ENCODE results near the gene CXCL13. TPM values are rescaled to one million over a fixed set of nuclear protein-coding genes. Genes with fewer than 3 reads are reported as not detected.

CXCL13 gene
- polyA plus RNA-seq, 1 of the 3 experiments (the other 2 are of a cell fraction) = not detected

DNA sequence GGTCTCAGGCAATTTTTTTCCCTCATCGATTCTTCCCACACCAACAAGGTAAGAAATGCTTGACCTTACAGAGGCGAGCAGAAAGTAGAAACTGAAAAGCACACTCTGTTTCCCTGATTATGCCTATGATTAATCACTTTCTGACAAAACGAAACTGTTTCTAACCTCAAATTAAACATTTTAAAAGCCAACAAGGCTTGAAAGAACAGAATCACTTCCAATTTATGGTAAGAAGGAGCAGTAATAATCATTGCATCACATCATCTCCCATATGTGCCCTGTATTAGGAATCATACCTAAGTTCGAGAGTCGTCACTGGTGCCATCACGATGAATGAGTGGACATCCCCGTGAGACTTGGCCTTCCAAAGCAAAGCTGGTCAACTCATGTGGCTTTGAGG, 12.5 kb upstream of the CXCL13 start (continued):
- TF ChIP-seq ZBTB33 (IDR thresholded peaks at IDR 0.05; ENCODE audit: borderline replicate concordance, low read depth) = no peak
- no peak for TF ChIP-seq FOXJ3 (CRISPR knock-in tag; IDR thresholded peaks at IDR 0.05)
- TF ChIP-seq CHD2 (IDR thresholded peaks at IDR 0.05; ENCODE audit: low read length, partially characterized antibody) = no peak

DNA sequence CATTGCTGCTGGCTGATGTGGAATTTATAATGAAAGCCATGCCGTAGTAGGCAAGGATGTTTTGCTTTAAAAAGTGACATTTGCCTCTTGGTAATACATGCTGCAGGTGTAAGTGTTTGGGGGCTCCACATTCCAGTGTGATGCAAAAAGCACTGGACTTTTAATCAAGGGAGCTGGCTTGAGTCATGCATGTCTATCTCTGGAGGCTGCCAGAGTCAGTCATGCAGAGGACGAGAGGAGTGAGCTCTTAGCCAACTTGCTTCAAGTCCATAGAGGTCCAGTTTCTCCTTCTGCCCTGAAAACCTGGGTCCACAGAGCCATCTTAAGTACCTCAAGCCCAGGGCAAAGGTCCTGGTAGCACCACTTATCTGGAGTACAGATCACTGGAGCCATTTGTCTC, 11.6 kb upstream of the CXCL13 start:
- no peaks in the 10 kb centered on the region for H3F3A ChIP-seq (replicated peaks; ENCODE audit: insufficient read depth)
- no peaks in the 10 kb centered on the region for H3K9me3 ChIP-seq
- H3K79me2 ChIP-seq (ENCODE audit: insufficient read depth) = no peaks in the 10 kb centered on the region
- no peak overlapping the region for H3K27ac ChIP-seq (ENCODE audit: low read depth in 2 of 2, low read length in 1 of 2)
- H4K20me1 ChIP-seq (ENCODE audit: insufficient read depth) = no peaks in the 10 kb centered on the region
- TF ChIP-seq, protein P1, sequence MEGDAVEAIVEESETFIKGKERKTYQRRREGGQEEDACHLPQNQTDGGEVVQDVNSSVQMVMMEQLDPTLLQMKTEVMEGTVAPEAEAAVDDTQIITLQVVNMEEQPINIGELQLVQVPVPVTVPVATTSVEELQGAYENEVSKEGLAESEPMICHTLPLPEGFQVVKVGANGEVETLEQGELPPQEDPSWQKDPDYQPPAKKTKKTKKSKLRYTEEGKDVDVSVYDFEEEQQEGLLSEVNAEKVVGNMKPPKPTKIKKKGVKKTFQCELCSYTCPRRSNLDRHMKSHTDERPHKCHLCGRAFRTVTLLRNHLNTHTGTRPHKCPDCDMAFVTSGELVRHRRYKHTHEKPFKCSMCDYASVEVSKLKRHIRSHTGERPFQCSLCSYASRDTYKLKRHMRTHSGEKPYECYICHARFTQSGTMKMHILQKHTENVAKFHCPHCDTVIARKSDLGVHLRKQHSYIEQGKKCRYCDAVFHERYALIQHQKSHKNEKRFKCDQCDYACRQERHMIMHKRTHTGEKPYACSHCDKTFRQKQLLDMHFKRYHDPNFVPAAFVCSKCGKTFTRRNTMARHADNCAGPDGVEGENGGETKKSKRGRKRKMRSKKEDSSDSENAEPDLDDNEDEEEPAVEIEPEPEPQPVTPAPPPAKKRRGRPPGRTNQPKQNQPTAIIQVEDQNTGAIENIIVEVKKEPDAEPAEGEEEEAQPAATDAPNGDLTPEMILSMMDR (IDR thresholded peaks at IDR 0.05) = no peak
- TF ChIP-seq TAF1 (IDR thresholded peaks at IDR 0.05; ENCODE audit: borderline replicate concordance, low read depth, low read length) = no peak
- TF ChIP-seq, protein P2, sequence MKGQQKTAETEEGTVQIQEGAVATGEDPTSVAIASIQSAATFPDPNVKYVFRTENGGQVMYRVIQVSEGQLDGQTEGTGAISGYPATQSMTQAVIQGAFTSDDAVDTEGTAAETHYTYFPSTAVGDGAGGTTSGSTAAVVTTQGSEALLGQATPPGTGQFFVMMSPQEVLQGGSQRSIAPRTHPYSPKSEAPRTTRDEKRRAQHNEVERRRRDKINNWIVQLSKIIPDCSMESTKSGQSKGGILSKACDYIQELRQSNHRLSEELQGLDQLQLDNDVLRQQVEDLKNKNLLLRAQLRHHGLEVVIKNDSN (IDR thresholded peaks at IDR 0.05; ENCODE audit: borderline replicate concordance, low read depth) = no peak
- TF ChIP-seq GATA2 (CRISPR knock-in tag; IDR thresholded peaks at IDR 0.05) = no peak
- TF ChIP-seq TCF12 (IDR thresholded peaks at IDR 0.05) = no peak
- TF ChIP-seq, protein P3, sequence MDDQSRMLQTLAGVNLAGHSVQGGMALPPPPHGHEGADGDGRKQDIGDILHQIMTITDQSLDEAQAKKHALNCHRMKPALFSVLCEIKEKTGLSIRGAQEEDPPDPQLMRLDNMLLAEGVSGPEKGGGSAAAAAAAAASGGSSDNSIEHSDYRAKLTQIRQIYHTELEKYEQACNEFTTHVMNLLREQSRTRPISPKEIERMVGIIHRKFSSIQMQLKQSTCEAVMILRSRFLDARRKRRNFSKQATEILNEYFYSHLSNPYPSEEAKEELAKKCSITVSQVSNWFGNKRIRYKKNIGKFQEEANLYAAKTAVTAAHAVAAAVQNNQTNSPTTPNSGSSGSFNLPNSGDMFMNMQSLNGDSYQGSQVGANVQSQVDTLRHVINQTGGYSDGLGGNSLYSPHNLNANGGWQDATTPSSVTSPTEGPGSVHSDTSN (IDR thresholded peaks at IDR 0.05) = no peak
- no peak for TF ChIP-seq SMC3 (IDR thresholded peaks at IDR 0.05; ENCODE audit: low read depth, low read length)
- no peak for TF ChIP-seq JUND (IDR thresholded peaks at IDR 0.05)
- no peak for TF ChIP-seq ELF1 (IDR thresholded peaks at IDR 0.05)
- TF ChIP-seq RXRA (IDR thresholded peaks at IDR 0.05; ENCODE audit: borderline replicate concordance, low read depth) = no peak
- no peak for TF ChIP-seq NFIC (IDR thresholded peaks at IDR 0.05; ENCODE audit: borderline replicate concordance)
- no peak for TF ChIP-seq RFX5 (IDR thresholded peaks at IDR 0.05; ENCODE audit: low read length)
- H3K36me3 ChIP-seq (replicated peaks in 1 of 2; ENCODE audit: control insufficient read depth in 1 of 2, insufficient read depth in 2 of 2, low read length in 1 of 2) = no peaks in the 10 kb centered on the region
- peaks cover 32% of the 10 kb centered on the region for H3K27me3 ChIP-seq (ENCODE audit: insufficient read depth)
- 6% methylated on average over 2 of the region's 2 CpGs for WGBS (ENCODE audit: low lambda C conversion rate)
- no peak overlapping the region for H3K9ac ChIP-seq
- H3K4me3 ChIP-seq (ENCODE audit: low read depth in 2 of 2, low read length in 1 of 2) = no peak overlapping the region
- no peaks in the 10 kb centered on the region for H3K9me2 ChIP-seq
- H3K4me1 ChIP-seq (ENCODE audit: control insufficient read depth in 1 of 2, insufficient read depth in 2 of 2, low read depth in 1 of 2, low read length in 1 of 2) = no peaks in the 10 kb centered on the region
- ChIA-PET CTCF (interaction anchor here (4.0 kb wide), 1 partner anchor 8 kb away, joined by 21 read pairs; no protein-coding TSS in a partner anchor), POLR2A (no interaction called here)
- DNase-seq = no peak
- H2AFZ ChIP-seq (ENCODE audit: low read depth) = no peak overlapping the region
- no peak overlapping the region for H3K4me2 ChIP-seq
